Measurements from ENCODE around the gene ZFHX2.
"Not testable (repeated sequence)": the region's sequence is repeated elsewhere in the genome, so short reads cannot be mapped to it uniquely, and the experiment has no call there.

The ZFHX2 gene

GRCh38 chr14:23542261-23542660, 9.3 kb downstream of the ZFHX2 start:
- Histone ChIP-seq H3K9me3 (ENCODE audit: control insufficient read depth, low read length) (no peaks in the 10 kb centered on the region), H3K36me3 (ENCODE audit: control insufficient read depth, insufficient read depth, low read length) (no peaks in the 10 kb centered on the region), H3K27me3 (ENCODE audit: control insufficient read depth, insufficient read depth, low read length) (no peaks in the 10 kb centered on the region), H3K9ac (ENCODE audit: low read length) (no peak overlapping the region), H3K4me1 (ENCODE audit: control insufficient read depth, insufficient read depth, low read length) (no peaks in the 10 kb centered on the region), H3K4me3 (ENCODE audit: low read length) (no peak overlapping the region)

GRCh38 chr14:23540141-23540469, 11.5 kb downstream of the ZFHX2 start:
- Histone ChIP-seq H3K4me1 (ENCODE audit: control insufficient read depth, insufficient read depth, low read length) (no peaks in the 10 kb centered on the region), H3K27me3 (ENCODE audit: control insufficient read depth, insufficient read depth, low read length) (no peaks in the 10 kb centered on the region), H3K36me3 (ENCODE audit: control insufficient read depth, insufficient read depth, low read length) (no peaks in the 10 kb centered on the region), H3K4me3 (ENCODE audit: low read length) (no peak overlapping the region), H3K9ac (ENCODE audit: low read length) (no peak overlapping the region), H3K9me3 (ENCODE audit: control insufficient read depth, low read length) (no peaks in the 10 kb centered on the region)

GRCh38 chr14:23539248-23540140, 12.1 kb downstream of the ZFHX2 start:
- H3K36me3 ChIP-seq (ENCODE audit: control insufficient read depth, insufficient read depth, low read length) = no peaks in the 10 kb centered on the region

GRCh38 chr14:23538785-23539184, 12.8 kb downstream of the ZFHX2 start:
- H3K4me3 ChIP-seq (ENCODE audit: low read length) = no peak overlapping the region
- no peaks in the 10 kb centered on the region for H3K4me1 ChIP-seq (ENCODE audit: control insufficient read depth, insufficient read depth, low read length)
- H3K27me3 ChIP-seq (ENCODE audit: control insufficient read depth, insufficient read depth, low read length) = no peaks in the 10 kb centered on the region
- no peaks in the 10 kb centered on the region for H3K36me3 ChIP-seq (ENCODE audit: control insufficient read depth, insufficient read depth, low read length)
- H3K9ac ChIP-seq (ENCODE audit: low read length) = no peak overlapping the region
- no peaks in the 10 kb centered on the region for H3K9me3 ChIP-seq (ENCODE audit: control insufficient read depth, low read length)

More at GRCh38 chr14:23539248-23540140, 12.1 kb downstream of the ZFHX2 start:
- Histone ChIP-seq H3K9ac (ENCODE audit: low read length) (no peak overlapping the region), H3K9me3 (ENCODE audit: control insufficient read depth, low read length) (no peaks in the 10 kb centered on the region), H3K27me3 (ENCODE audit: control insufficient read depth, insufficient read depth, low read length) (no peaks in the 10 kb centered on the region), H3K4me3 (ENCODE audit: low read length) (no peak overlapping the region), H3K4me1 (ENCODE audit: control insufficient read depth, insufficient read depth, low read length) (no peaks in the 10 kb centered on the region)

GRCh38 chr14:23538050-23538718, 13.4 kb downstream of the ZFHX2 start:
- Histone ChIP-seq H3K4me1 (ENCODE audit: control insufficient read depth, insufficient read depth, low read length) (no peaks in the 10 kb centered on the region), H3K9ac (ENCODE audit: low read length) (no peak overlapping the region), H3K36me3 (ENCODE audit: control insufficient read depth, insufficient read depth, low read length) (no peaks in the 10 kb centered on the region), H3K27me3 (ENCODE audit: control insufficient read depth, insufficient read depth, low read length) (no peaks in the 10 kb centered on the region), H3K9me3 (ENCODE audit: control insufficient read depth, low read length) (no peaks in the 10 kb centered on the region), H3K4me3 (ENCODE audit: low read length) (no peak overlapping the region)

- H3K27me3 ChIP-seq (ENCODE audit: control insufficient read depth, insufficient read depth, low read length) = no peaks in the 10 kb centered on the region
- no peaks in the 10 kb centered on the region for H3K4me1 ChIP-seq (ENCODE audit: control insufficient read depth, insufficient read depth, low read length)
- H3K9me3 ChIP-seq (ENCODE audit: control insufficient read depth, low read length) = no peaks in the 10 kb centered on the region
- no peak overlapping the region for H3K9ac ChIP-seq (ENCODE audit: low read length)
- no peaks in the 10 kb centered on the region for H3K36me3 ChIP-seq (ENCODE audit: control insufficient read depth, insufficient read depth, low read length)
- no peak overlapping the region for H3K4me3 ChIP-seq (ENCODE audit: low read length)
Measured at GRCh38 chr14:23537351-23538049, 14.1 kb downstream of the ZFHX2 start.

- H3K27me3 ChIP-seq (ENCODE audit: control insufficient read depth, insufficient read depth, low read length); H3K4me3 ChIP-seq (ENCODE audit: low read length); H3K4me1 ChIP-seq (ENCODE audit: control insufficient read depth, insufficient read depth, low read length); H3K9ac ChIP-seq (ENCODE audit: low read length); H3K9me3 ChIP-seq (ENCODE audit: control insufficient read depth, low read length); H3K36me3 ChIP-seq (ENCODE audit: control insufficient read depth, insufficient read depth, low read length): not testable (repeated sequence)
Measured at GRCh38 chr14:23536906-23537305, 14.7 kb downstream of the ZFHX2 start.

GRCh38 chr14:23536494-23536893, 15.1 kb downstream of the ZFHX2 start:
- Histone ChIP-seq H3K9ac (ENCODE audit: low read length) (no peak overlapping the region), H3K27me3 (ENCODE audit: control insufficient read depth, insufficient read depth, low read length) (no peaks in the 10 kb centered on the region), H3K9me3 (ENCODE audit: control insufficient read depth, low read length) (no peaks in the 10 kb centered on the region), H3K36me3 (ENCODE audit: control insufficient read depth, insufficient read depth, low read length) (no peaks in the 10 kb centered on the region), H3K4me3 (ENCODE audit: low read length) (no peak overlapping the region), H3K4me1 (ENCODE audit: control insufficient read depth, insufficient read depth, low read length) (no peaks in the 10 kb centered on the region)

GRCh38 chr14:23535943-23536342, 15.6 kb downstream of the ZFHX2 start:
- H3K9ac ChIP-seq (ENCODE audit: low read length) = no peak overlapping the region
- no peaks in the 10 kb centered on the region for H3K9me3 ChIP-seq (ENCODE audit: control insufficient read depth, low read length)
- no peaks in the 10 kb centered on the region for H3K27me3 ChIP-seq (ENCODE audit: control insufficient read depth, insufficient read depth, low read length)
- no peaks in the 10 kb centered on the region for H3K36me3 ChIP-seq (ENCODE audit: control insufficient read depth, insufficient read depth, low read length)
- H3K4me1 ChIP-seq (ENCODE audit: control insufficient read depth, insufficient read depth, low read length) = no peaks in the 10 kb centered on the region
- no peak overlapping the region for H3K4me3 ChIP-seq (ENCODE audit: low read length)

GRCh38 chr14:23533652-23534435, 17.7 kb downstream of the ZFHX2 start:
- H3K27me3 ChIP-seq (ENCODE audit: control insufficient read depth, insufficient read depth, low read length) = no peaks in the 10 kb centered on the region
- H3K4me3 ChIP-seq (ENCODE audit: low read length) = no peak overlapping the region
- H3K4me1 ChIP-seq (ENCODE audit: control insufficient read depth, insufficient read depth, low read length) = no peaks in the 10 kb centered on the region
- no peak overlapping the region for H3K9ac ChIP-seq (ENCODE audit: low read length)
- H3K9me3 ChIP-seq (ENCODE audit: control insufficient read depth, low read length) = no peaks in the 10 kb centered on the region
- H3K36me3 ChIP-seq (ENCODE audit: control insufficient read depth, insufficient read depth, low read length) = no peaks in the 10 kb centered on the region

GRCh38 chr14:23532658-23533057, 18.9 kb downstream of the ZFHX2 start:
- Histone ChIP-seq H3K4me3 (ENCODE audit: low read length) (no peak overlapping the region), H3K4me1 (ENCODE audit: control insufficient read depth, insufficient read depth, low read length) (no peaks in the 10 kb centered on the region), H3K36me3 (ENCODE audit: control insufficient read depth, insufficient read depth, low read length) (no peaks in the 10 kb centered on the region), H3K9ac (ENCODE audit: low read length) (no peak overlapping the region), H3K27me3 (ENCODE audit: control insufficient read depth, insufficient read depth, low read length) (no peaks in the 10 kb centered on the region), H3K9me3 (ENCODE audit: control insufficient read depth, low read length) (no peaks in the 10 kb centered on the region)

Measured in mucosa of stomach (tissue), 1 donor.